NB4 (cell line): ENCODE results near the gene KRT80.

Source experiments
- CTCF ChIP-seq: IDR thresholded peaks from one replicate; pipeline ENCODE4 v1.5.1; 2012; ENCODE audit warnings: low read depth, low read length
- POLR2A ChIP-seq: IDR thresholded peaks from 2 replicates; pipeline ENCODE4 v1.6.1; 2011; ENCODE audit warnings: mild to moderate bottlenecking; ENCODE audit not compliant: insufficient read length; ENCODE audit errors: extremely low read depth

GRCh38 chr12:52187206-52187605 is 4.6 kb downstream of the KRT80 start:
- TF ChIP-seq POLR2A (no peak), CTCF (no peak)
